ENCODE data around the gene PRM3. TPM values are rescaled to one million over a fixed set of nuclear protein-coding genes. Genes with fewer than 3 reads are reported as not detected.

The PRM3 gene
- total and polyA plus RNA-seq, 2 experiments from 2014 or later: not detected

DNA sequence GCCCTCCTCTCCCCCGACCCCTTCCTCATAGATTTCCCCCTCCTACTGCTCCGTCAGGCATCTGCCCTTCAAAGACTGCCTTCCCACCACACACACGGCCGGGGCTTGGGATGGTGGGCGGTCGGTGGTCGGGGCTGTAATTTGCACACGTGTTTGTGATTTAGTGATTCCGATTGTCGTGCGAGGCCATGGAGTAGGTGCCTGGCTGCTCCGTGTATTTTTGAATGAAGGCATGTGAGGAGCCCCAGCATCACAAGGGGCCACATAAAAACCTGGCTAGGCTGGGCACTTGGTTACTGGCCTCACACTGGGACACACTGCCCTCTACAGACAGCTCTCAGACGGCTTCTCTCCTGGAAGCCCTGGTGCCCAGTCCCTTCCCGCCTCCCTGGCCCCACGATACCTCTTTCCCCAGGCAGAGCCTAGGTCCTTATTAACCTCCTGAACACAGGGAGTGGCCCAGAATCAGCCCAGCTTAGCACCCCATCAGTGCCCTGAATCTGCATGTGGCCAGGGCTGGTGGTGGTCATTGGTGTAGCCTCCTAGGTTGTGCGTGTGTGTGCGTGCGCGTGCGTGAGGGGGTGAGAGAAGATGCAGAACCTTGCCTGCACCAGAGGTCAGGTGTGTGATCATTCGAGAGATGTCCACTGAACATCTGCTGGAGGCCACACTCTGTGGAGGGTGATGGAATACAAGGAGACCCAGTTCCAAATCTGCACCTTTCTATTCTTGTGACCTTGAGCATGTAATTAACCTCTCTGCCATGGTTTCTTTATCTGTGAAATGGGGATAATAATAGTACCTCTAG is 16.1 kb downstream of the PRM3 start:
- DNase-seq (ENCODE audit: low read depth in 1 of 2, low spot score in 1 of 2): peak; percentile 82 to 87
- Histone ChIP-seq H3K27ac (no peak overlapping the region), H3K9me3 (ENCODE audit: low read depth) (no peaks in the 10 kb centered on the region), H3K27me3 (no peaks in the 10 kb centered on the region), H3K4me3 (peak overlapping the region; percentile 81), H3K4me1 (ENCODE audit: low read depth) (no peaks in the 10 kb centered on the region), H3K36me3 (no peaks in the 10 kb centered on the region)
- TF ChIP-seq, protein P1, sequence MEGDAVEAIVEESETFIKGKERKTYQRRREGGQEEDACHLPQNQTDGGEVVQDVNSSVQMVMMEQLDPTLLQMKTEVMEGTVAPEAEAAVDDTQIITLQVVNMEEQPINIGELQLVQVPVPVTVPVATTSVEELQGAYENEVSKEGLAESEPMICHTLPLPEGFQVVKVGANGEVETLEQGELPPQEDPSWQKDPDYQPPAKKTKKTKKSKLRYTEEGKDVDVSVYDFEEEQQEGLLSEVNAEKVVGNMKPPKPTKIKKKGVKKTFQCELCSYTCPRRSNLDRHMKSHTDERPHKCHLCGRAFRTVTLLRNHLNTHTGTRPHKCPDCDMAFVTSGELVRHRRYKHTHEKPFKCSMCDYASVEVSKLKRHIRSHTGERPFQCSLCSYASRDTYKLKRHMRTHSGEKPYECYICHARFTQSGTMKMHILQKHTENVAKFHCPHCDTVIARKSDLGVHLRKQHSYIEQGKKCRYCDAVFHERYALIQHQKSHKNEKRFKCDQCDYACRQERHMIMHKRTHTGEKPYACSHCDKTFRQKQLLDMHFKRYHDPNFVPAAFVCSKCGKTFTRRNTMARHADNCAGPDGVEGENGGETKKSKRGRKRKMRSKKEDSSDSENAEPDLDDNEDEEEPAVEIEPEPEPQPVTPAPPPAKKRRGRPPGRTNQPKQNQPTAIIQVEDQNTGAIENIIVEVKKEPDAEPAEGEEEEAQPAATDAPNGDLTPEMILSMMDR (IDR thresholded peaks at IDR 0.05; ENCODE audit: low read depth, low read length): peak; percentile 82

DNA sequence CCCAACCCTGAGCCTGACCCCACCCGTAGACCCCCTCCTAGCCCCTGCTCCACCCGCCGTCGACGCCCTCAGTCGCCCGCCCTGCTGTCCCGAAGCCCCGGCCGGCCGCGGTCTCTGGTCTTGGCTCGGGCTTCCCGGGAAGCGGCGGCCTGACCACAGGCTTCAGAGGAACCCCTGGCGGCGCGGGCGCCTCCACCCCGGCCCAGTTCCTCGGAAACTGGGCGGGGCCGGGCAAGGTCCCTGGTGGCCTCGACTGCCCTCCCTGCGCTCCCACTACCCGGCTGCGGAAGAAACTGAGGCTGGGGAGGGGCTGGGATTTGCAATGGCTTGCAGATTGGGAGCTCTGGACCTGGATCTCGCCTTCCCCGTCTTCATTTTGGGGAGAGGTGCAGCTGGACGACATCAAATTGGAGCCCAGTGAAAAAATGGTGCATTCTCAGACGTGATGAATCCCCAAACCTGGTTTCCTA is 16.7 kb downstream of the PRM3 start:
- Histone ChIP-seq H3K27me3 (no peaks in the 10 kb centered on the region), H3K9me3 (ENCODE audit: low read depth) (no peaks in the 10 kb centered on the region), H3K4me1 (ENCODE audit: low read depth) (no peaks in the 10 kb centered on the region), H3K4me3 (peak overlapping the region; percentile 81), H3K36me3 (no peaks in the 10 kb centered on the region), H3K27ac (no peak overlapping the region)
- peak; percentile 61 to 72 for DNase-seq (ENCODE audit: low read depth in 1 of 2, low spot score in 1 of 2)
- TF ChIP-seq, protein P1 (IDR thresholded peaks at IDR 0.05; ENCODE audit: low read depth, low read length): no peak

DNA sequence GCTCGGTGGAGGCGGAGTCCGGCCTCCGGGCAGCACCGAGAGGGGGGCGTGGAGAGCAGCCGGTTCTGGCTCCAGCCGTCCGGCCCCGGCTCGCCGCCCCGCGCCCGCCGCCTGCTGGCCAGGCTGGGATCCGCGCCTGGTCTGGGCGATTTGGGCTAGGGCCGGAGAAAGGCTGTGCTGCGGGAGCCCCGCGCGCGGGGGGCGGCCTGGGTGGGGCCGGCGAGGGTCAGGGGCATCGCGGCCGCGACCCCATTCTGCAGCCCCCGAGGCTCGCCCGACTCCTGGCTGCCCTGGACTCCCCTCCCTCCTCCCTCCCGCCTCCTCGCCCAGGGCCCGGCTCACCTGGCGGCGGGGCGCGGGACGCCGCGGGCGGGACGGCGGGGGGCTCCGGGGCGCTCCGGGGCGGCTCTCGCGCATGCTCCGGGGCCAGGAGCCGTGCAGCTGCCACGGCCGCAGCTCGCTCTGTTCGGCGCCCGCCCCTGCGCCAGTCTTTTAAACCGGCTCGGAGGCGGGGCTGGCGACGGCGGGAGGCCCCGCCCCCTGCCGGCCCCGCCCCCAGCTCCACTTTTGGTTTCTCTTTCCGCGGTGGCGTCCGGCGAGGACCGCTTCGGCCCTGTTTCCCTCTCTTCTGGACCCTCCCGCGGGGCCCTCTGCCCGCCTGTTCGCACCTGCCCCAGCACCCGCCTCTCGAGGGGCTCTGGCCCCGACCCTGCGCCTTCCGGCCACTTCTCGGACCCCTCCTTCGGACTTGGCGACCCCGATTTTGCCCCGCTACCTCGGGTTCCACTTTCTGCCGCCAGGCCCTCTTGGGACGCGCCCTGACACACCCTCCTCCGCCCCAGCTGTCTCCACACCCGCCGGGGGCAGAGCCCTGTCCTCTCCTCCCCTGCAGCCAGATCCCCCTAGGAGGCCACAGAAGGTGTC is 17.4 kb downstream of the PRM3 start, which contains the start of gene SOCS1:
Gene SOCS1, minus strand, starts transcription at position 468 of the 924 bp plus-strand sequence. CDS start 726 bp downstream, outside the sequence.
- no peaks in the 10 kb centered on the region for H3K4me1 ChIP-seq (ENCODE audit: low read depth)
- H3K27ac ChIP-seq: peak within 1 kb of the TSS; percentile 50
- H3K27me3 ChIP-seq: no peaks in the 10 kb centered on the region
- no peaks in the 10 kb centered on the region for H3K9me3 ChIP-seq (ENCODE audit: low read depth)
- H3K4me3 ChIP-seq: peak within 1 kb of the TSS; percentile 81
- H3K36me3 ChIP-seq: no peaks in the 10 kb centered on the region
- DNase-seq (ENCODE audit: low read depth in 1 of 2, low spot score in 1 of 2): peak; percentile 92 to 93
- TF ChIP-seq, protein P1 (IDR thresholded peaks at IDR 0.05; ENCODE audit: low read depth, low read length): peak; percentile 74

DNA sequence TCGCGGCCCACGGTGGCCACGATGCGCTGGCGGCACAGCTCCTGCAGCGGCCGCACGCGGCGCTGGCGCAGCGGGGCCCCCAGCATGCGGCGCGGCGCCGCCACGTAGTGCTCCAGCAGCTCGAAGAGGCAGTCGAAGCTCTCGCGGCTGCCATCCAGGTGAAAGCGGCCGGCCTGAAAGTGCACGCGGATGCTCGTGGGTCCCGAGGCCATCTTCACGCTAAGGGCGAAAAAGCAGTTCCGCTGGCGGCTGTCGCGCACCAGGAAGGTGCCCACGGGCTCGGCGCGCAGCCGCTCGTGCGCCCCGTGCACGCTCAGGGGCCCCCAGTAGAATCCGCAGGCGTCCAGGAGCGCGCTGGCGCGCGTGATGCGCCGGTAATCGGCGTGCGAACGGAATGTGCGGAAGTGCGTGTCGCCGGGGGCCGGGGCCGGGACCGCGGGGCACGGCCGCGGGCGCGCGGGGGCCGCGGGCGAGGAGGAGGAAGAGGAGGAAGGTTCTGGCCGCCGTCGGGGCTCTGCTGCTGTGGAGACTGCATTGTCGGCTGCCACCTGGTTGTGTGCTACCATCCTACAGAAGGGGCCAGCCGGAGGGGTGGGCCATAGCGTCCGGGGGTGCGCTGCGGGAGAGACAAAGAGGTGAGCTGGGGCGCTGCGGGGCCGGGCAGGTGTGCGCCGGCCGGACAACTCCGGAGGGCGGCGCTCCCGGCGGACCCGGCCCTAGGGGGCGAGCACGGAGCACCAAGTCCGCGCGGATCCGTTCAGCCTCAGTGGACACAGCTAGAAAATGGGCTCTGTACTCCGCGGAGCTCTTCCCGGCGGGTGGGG is 18.3 kb downstream of the PRM3 start:
- Histone ChIP-seq H3K9me3 (ENCODE audit: low read depth) (no peaks in the 10 kb centered on the region), H3K27me3 (no peaks in the 10 kb centered on the region), H3K4me3 (peak overlapping the region; percentile 81), H3K36me3 (no peaks in the 10 kb centered on the region), H3K27ac (no peak overlapping the region), H3K4me1 (ENCODE audit: low read depth) (no peaks in the 10 kb centered on the region)
- TF ChIP-seq, protein P1 (IDR thresholded peaks at IDR 0.05; ENCODE audit: low read depth, low read length): peak; percentile 26
- peak; percentile 62 to 74 for DNase-seq (ENCODE audit: low read depth in 1 of 2, low spot score in 1 of 2)
